GM12875 (cell line): Measurements from ENCODE around the gene HIVEP3.
A peak's percentile ranks its signal among the peaks of the same experiment; 100 is the strongest.

Experiments
- H3K4me3 ChIP-seq: one replicate; pipeline ENCODE4 v1.5.1; 2011; ENCODE audit warnings: low read depth, low read length, control low read depth
- TF ChIP-seq, protein P1 (sequence below): IDR thresholded peaks from 2 replicates; pipeline ENCODE4 v1.5.1; 2011; ENCODE audit warnings: low read depth, mild to moderate bottlenecking, control low read depth, inconsistent platforms, low read length, moderate library complexity, borderline replicate concordance; ENCODE audit not compliant: insufficient read depth

HIVEP3 gene

DNA sequence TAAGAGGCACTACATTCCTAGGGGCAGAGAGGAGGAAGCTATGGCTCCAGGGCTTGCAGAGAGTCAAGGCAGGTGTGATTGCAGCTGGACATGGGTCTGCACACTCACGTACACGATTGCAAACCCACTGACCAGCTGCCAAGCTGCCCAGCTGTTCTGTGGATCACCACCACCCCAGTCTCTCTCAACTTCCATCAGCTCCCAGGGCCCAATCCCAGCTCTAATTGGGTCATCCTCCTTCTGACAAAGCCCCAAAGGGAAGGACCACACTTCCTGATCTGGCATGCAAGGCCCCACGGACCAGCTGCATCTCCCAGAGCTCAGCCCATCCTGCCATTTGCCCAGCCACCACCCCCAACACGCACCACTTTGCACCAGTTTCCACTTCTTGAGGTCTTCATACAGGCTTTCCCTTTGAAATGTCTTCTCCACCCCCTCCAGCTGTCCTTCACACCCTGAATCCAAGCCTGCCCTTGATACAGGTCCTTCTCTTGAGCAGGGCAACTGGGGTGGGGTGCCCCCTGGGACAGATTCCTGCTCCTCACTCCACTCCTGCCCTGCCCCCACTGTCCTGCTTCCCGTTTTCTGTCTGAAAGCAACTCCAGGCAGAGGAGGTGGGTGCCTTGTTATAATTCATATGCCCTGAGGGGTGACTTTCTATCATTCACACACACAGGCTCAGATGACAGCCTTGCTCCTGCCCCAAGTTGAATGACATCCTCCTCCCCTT is 254.9 kb downstream of the HIVEP3 start:
- TF ChIP-seq, protein P1, sequence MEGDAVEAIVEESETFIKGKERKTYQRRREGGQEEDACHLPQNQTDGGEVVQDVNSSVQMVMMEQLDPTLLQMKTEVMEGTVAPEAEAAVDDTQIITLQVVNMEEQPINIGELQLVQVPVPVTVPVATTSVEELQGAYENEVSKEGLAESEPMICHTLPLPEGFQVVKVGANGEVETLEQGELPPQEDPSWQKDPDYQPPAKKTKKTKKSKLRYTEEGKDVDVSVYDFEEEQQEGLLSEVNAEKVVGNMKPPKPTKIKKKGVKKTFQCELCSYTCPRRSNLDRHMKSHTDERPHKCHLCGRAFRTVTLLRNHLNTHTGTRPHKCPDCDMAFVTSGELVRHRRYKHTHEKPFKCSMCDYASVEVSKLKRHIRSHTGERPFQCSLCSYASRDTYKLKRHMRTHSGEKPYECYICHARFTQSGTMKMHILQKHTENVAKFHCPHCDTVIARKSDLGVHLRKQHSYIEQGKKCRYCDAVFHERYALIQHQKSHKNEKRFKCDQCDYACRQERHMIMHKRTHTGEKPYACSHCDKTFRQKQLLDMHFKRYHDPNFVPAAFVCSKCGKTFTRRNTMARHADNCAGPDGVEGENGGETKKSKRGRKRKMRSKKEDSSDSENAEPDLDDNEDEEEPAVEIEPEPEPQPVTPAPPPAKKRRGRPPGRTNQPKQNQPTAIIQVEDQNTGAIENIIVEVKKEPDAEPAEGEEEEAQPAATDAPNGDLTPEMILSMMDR = no peak
- no peak overlapping the region for H3K4me3 ChIP-seq

DNA sequence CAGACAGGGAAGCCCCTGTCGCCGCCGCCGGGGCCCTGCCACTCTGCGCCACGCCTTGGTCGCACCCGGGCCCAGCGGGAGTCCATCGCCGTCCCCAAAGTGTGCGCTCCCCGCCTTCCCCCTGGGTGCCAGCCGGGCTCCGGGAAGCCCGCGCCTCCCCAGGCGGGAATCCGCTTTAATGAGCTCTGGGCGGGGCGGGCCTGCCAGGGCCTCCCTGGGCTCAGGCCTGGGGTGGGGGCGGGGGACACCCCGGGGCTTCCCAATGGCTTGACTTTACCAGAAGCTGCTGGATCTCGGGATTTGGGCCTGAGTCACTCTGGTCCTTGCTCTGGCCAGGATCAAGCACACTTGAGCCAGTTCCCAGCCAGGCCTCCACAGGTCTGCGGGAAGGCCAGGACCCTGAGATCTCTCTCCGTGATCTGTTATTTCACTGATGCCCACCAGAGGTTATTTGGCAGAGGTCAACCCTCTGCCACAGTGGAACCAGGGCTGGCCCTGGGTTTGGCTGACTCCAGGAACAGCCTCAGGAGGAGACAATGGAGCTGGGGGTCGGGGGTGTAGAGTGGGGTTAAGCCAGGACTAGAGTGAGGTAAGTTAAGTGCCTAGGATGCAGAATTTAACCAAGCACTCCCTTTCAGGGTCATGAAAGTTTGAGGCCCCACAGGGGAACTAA is 255.8 kb downstream of the HIVEP3 start:
- H3K4me3 ChIP-seq = peak overlapping the region; percentile 60
- TF ChIP-seq, protein P1 = 0 out of 2 replicates have a peak, but pooled peaks have one; percentile 7

DNA sequence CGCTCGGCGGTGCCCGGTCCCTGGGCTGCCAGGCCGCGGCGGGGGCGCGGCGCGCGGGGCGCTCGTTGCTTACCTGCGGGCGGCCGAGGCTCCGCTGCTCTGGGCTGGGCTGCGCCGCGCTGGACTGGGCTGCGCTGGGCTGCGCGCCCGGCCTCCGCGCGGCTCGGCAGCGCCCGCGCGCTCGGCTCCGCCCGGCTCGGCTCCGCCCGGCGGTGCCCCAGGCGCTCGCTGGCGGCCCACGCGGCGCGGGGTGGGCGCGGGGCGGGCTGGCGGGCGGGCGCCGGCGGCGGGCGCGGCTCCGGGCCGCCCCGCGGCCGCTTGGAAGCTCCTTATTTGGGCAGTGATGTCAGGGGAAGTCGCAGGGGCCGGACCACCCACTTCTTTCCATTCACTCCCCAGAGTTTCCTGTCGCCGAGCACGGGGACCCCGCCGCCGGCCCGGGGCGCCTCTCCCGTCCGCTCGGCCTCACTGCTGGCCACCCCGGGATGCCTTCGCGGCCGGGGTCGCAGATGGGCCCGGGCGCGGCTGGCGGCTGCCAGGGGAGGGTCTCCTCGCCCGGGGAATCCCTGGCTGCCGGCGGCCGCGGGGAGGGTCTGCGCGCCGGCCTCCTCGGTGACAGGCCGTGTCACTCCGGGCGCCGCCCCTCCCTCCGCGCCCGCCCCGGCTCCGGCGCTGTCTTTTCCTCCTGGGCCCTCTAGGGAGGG is 256.5 kb downstream of the HIVEP3 start:
- peak overlapping the region; percentile 88 for H3K4me3 ChIP-seq
- TF ChIP-seq, protein P1 = no peak

DNA sequence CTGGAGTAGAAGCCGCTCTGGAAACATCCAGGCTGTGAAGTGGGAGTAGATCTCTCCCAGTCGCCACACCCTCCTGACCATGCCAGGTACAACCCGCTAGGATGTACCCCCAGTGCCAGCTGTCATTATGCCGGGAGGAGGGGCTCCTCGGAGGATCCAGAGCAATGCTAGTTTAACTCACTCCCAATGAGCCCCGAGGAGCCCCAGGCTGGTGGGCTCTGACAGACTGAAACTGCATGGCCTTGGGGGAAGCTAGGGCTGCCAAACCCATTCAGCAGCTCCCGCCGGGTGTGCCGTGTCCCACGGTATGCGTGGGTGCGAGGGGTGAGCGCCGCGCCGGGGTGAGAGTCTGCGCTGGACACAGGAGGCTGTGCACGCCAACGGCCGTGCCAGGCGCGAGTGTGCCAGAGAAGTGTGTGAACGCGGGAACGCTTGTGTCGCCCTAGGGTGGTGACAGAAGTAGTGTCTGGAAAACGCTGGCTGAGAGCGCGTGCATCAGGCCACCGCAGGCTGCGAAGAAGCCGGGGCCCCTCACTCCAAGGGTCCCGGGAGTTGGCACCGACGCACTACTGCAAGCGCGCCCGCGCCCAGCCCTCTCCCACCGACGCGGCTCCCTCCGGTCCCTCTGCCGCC is 257.2 kb downstream of the HIVEP3 start:
- TF ChIP-seq, protein P1 = no peak
- H3K4me3 ChIP-seq = peak overlapping the region; percentile 88

DNA sequence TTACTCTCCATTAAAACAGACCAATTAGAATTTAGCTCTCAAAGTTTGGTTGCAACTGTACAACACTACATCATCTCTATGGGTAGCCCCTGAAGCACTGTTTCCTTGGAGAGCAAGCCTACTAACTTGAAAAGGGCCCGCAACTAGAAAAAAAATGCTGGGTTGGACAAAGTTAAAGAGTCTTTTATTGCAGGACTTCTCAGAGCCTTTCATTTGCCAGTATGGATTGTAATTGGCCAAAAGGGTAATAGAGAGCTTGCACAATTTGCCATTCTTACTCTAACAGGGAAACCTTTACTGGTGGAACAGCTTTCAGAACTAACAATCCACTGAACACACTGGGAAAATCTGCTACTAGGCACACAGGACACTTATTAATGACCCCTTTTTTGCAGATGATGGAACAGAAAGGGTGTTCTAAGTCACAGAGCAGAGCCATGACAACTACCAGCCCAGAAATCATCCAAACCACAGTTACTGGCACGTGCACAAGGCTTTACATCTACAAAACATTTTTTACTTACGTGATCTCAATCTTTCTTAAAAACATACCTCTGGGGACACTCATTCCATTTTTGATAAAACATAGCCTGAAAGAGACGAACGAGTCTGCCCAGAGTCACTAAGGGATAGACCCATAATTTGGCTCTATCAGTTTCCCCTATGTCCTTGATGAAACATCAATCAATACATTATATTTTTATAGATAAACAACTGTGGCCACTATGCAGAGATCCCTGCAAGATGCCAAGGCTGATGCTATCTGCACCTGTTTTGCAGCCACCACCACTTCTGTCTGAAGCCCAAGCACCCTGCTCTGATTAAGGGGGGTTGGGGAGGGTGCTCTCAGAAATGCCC is 257.9 kb downstream of the HIVEP3 start:
- H3K4me3 ChIP-seq = peak overlapping the region; percentile 88
- TF ChIP-seq, protein P1 = no peak

DNA sequence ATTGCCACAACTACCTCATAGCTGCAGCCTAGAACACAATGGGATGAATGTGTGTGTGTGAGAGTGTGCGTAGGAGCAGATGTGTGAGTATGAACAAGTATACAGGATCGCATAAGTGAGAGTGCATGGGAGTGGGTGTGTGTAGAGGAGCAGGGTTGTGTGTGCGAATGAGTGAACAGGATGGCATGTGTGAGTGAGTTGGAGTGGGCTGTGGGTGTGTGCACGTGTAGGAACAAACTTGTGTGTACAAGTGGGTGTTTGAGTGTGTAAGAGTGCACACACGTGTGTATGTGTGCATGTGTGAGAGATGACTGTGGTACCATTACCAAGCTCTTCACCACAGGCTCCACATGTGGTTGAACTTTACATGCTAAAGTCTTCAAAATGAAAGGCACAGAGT is 258.8 kb downstream of the HIVEP3 start:
- TF ChIP-seq, protein P1 = no peak
- H3K4me3 ChIP-seq = no peak overlapping the region
